Activated CD4-positive, alpha-beta T cell treated with anti-CD3 and anti-CD28 coated beads, Interleukin-2, amount 50 U/mL, for 16 hours (primary cell): Measurements from ENCODE around the gene ZNF185.

Experiments used
- DNase-seq: peaks from one replicate; pipeline ENCODE4 v3.0.0-alpha.2; 2020

ZNF185 gene

GRCh38 chrX:152918707-152919106 lies 20.8 kb downstream of the ZNF185 start:
- no peak for DNase-seq

GRCh38 chrX:152923599-152923998 lies 25.7 kb downstream of the ZNF185 start:
- no peak for DNase-seq

- DNase-seq: no peak
These were observed 28.0 kb downstream of the ZNF185 start for GRCh38 chrX:152925835-152926234.

- peak; percentile 78 for DNase-seq
These were observed 28.4 kb downstream of the ZNF185 start for GRCh38 chrX:152926279-152926678.

- no peak for DNase-seq
These were observed 29.1 kb downstream of the ZNF185 start for GRCh38 chrX:152926923-152927322.

- no peak for DNase-seq
These were observed 30.2 kb downstream of the ZNF185 start for GRCh38 chrX:152927858-152928760.

GRCh38 chrX:152928761-152929400 lies 31.0 kb downstream of the ZNF185 start:
- no peak for DNase-seq

GRCh38 chrX:152929898-152930297 lies 32.0 kb downstream of the ZNF185 start:
- no peak for DNase-seq

- DNase-seq: no peak
These were observed 32.6 kb downstream of the ZNF185 start for GRCh38 chrX:152930516-152930915.

GRCh38 chrX:152932144-152932543 lies 34.3 kb downstream of the ZNF185 start:
- DNase-seq: no peak

- no peak for DNase-seq
These were observed 34.8 kb downstream of the ZNF185 start for GRCh38 chrX:152932598-152933175.

- DNase-seq: no peak
These were observed 38.4 kb downstream of the ZNF185 start for GRCh38 chrX:152936306-152936705.

GRCh38 chrX:152937236-152937635 lies 39.4 kb downstream of the ZNF185 start:
- DNase-seq: no peak

- DNase-seq: peak; percentile 91
These were observed 43.6 kb downstream of the ZNF185 start for GRCh38 chrX:152941328-152942076.

GRCh38 chrX:152942077-152942442 lies 44.2 kb downstream of the ZNF185 start:
- no peak for DNase-seq

- DNase-seq: no peak
These were observed 46.0 kb downstream of the ZNF185 start for GRCh38 chrX:152943826-152944225.

GRCh38 chrX:152945021-152945979 lies 47.4 kb downstream of the ZNF185 start:
- DNase-seq: no peak

GRCh38 chrX:152946681-152947080 lies 48.8 kb downstream of the ZNF185 start:
- DNase-seq: no peak
